Ovary (tissue), 3 donors: ENCODE results near the gene CMTM7.

Source experiments
- EP300 ChIP-seq: sonication (generic); formaldehyde crosslinking; IDR thresholded peaks from one replicate; pipeline ENCODE4 v1.6.1; 2017; ENCODE audit warnings: antibody characterized with exemption
- POLR2A ChIP-seq: fragments of 450-650 bp; IDR thresholded peaks from one replicate; pipeline ENCODE4 v1.6.1; 2017; ENCODE audit warnings: antibody characterized with exemption, mild to moderate bottlenecking, moderate library complexity
- TF ChIP-seq, protein P1 (sequence below), 3 donors: fragments of 450-650 bp in 2 of 3; fragments of 200-600 bp in 1 of 3; IDR thresholded peaks; one replicate each; pipeline versions ENCODE4 v1.5.1 to v1.8.0; 2016 to 2022; ENCODE audit warnings: antibody characterized with exemption in 3 of 3, mild to moderate bottlenecking in 1 of 3
- donor health status: DM: no; HTN: no; CAD: no.

DNA sequence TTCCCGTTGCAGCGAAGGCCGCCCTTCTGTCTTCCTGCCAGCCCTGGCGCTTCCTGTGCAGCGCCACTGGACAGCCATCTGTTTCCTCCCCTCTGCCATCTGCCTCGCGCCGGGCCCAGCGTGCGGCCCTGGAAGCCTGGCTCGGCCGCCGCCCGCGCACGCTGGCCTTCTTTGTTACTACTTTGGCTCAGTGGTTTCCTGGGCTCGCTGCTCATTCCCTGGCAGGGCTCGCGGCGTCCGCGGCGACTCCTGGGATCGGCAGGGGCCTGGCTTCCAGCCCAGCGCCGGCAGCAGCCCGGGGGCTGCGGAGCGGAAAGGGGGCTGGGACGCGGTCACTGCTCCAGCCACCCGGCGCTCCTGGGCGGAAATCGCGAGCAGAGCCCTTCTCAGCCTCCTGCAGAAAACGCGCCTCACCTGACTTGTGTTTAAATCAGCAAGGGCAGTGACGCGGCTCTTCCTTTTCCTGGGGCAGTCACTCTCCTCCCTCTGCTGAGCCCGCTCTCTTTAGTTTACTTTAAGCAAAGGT lies 10.0 kb downstream of the CMTM7 start:
- TF ChIP-seq, protein P1, sequence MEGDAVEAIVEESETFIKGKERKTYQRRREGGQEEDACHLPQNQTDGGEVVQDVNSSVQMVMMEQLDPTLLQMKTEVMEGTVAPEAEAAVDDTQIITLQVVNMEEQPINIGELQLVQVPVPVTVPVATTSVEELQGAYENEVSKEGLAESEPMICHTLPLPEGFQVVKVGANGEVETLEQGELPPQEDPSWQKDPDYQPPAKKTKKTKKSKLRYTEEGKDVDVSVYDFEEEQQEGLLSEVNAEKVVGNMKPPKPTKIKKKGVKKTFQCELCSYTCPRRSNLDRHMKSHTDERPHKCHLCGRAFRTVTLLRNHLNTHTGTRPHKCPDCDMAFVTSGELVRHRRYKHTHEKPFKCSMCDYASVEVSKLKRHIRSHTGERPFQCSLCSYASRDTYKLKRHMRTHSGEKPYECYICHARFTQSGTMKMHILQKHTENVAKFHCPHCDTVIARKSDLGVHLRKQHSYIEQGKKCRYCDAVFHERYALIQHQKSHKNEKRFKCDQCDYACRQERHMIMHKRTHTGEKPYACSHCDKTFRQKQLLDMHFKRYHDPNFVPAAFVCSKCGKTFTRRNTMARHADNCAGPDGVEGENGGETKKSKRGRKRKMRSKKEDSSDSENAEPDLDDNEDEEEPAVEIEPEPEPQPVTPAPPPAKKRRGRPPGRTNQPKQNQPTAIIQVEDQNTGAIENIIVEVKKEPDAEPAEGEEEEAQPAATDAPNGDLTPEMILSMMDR (IDR thresholded peaks at IDR 0.05), result no peak
- no peak for TF ChIP-seq POLR2A
- TF ChIP-seq EP300, result no peak
